ENCODE measurements around the gene GPSM1.
"Not testable (repeated sequence)": the region's sequence is repeated elsewhere in the genome, so short reads cannot be mapped to it uniquely, and the experiment has no call there.

GPSM1 gene

DNA sequence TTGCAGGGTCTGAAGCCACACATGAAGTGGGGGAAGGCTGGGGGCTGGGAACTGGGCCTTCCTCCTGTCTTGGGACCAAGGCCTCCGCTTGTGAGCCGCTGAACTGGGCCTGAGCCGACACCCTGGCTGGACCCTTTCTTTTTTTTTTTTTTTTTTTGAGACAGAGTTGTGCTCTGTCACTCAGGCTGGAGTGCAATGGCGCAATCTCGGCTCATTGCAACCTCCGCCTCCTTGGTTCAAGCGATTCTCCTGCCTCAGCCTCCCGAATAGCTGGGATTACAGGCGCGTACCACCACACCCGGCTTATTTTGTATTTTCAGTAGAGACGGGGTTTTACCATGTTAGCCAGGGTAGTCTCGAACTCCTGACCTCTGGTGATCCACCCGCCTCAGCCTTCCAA lies 8.1 kb upstream of the GPSM1 start:
- not testable (repeated sequence) for H3K36me3 ChIP-seq (ENCODE audit: control insufficient read depth, insufficient read depth, low read length); H3K9me3 ChIP-seq (ENCODE audit: control insufficient read depth, low read length); H3K4me3 ChIP-seq (ENCODE audit: insufficient read depth, low read depth, low read length); H3K27me3 ChIP-seq (ENCODE audit: control insufficient read depth, insufficient read depth, low read length, poor library complexity, severe bottlenecking); H3K4me1 ChIP-seq (ENCODE audit: control insufficient read depth, insufficient read depth, low read length); H3K27ac ChIP-seq (ENCODE audit: insufficient read depth, low read depth, low read length, poor library complexity, severe bottlenecking)
- WGBS, 2 experiments, result 94 to 95% methylated on average over 14 of the region's 14 CpGs

DNA sequence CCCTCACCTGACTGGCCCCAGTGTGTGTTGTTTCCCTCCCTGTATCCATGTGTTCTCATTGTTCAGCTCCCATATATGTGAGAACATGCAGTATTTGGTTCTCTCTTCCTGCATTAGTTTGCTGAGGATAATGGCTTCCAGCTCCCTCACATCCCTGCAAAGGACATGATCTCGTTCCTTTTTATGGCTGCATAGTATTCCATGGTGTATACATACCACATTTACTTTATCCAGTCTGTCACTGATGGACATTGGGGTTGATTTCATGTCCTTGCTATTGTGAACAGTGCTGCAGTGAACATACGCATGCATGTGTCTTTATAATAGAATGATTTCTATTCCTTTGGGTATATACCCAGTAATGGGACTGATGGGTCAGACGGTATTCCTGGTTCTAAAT lies 7.4 kb upstream of the GPSM1 start:
- WGBS, 2 experiments, result 87 to 93% methylated on average over 3 of the region's 3 CpGs
- not testable (repeated sequence) for H3K9me3 ChIP-seq (ENCODE audit: control insufficient read depth, low read length); H3K4me3 ChIP-seq (ENCODE audit: insufficient read depth, low read depth, low read length)

DNA sequence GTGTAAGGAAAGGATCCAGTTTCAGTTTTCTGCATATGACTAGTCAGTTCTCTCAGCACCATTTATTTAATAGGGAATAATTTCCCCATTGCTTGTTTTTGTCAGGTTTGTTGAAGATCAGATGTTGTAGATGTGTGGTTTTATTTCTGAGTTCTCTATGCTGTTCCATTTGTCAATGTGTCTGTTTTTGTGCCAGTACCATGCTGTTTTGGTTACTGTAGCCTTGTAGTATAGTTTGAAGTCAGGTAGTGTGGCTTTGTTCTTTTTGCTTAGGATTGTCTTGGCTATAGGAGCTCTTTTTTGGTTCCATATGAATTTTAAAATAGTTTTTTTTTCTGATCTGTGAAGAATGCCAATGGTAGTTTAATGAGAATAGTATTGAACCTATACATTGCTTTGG lies 6.4 kb upstream of the GPSM1 start:
- H3K4me3 ChIP-seq (ENCODE audit: insufficient read depth, low read depth, low read length); H3K27ac ChIP-seq (ENCODE audit: insufficient read depth, low read depth, low read length, poor library complexity, severe bottlenecking); H3K9me3 ChIP-seq (ENCODE audit: control insufficient read depth, low read length); H3K4me1 ChIP-seq (ENCODE audit: control insufficient read depth, insufficient read depth, low read length); H3K36me3 ChIP-seq (ENCODE audit: control insufficient read depth, insufficient read depth, low read length); H3K27me3 ChIP-seq (ENCODE audit: control insufficient read depth, insufficient read depth, low read length, poor library complexity, severe bottlenecking): not testable (repeated sequence)

More for the DNA sequence above, 7.4 kb upstream of the GPSM1 start:
- not testable (repeated sequence) for H3K27me3 ChIP-seq (ENCODE audit: control insufficient read depth, insufficient read depth, low read length, poor library complexity, severe bottlenecking); H3K4me1 ChIP-seq (ENCODE audit: control insufficient read depth, insufficient read depth, low read length); H3K36me3 ChIP-seq (ENCODE audit: control insufficient read depth, insufficient read depth, low read length); H3K27ac ChIP-seq (ENCODE audit: insufficient read depth, low read depth, low read length, poor library complexity, severe bottlenecking)

DNA sequence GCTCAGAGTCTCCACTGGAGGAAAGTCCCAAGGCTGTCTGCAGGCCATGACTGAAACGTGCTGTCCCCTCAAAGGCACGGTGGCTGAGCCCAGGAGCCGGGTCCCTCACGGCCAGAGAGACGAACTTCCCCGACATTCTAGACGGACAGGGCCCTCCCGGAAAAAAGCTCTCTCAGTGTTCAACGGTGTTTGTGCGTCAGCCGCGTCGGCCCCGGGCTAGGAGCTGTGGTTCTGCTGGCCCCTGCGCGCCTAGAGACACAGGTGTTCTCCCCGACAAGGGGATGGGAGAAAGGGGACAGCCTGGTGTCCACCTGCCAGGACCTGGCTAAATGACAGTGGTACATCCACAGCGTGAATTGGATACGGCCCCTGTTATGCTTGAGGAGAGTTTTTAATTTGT lies 5.8 kb upstream of the GPSM1 start:
- Histone ChIP-seq H3K4me3 (ENCODE audit: insufficient read depth, low read depth, low read length) (no peak overlapping the region), H3K4me1 (ENCODE audit: control insufficient read depth, insufficient read depth, low read length) (peaks cover 13% of the 10 kb centered on the region), H3K9me3 (ENCODE audit: control insufficient read depth, low read length) (no peaks in the 10 kb centered on the region), H3K27me3 (ENCODE audit: control insufficient read depth, insufficient read depth, low read length, poor library complexity, severe bottlenecking) (no peaks in the 10 kb centered on the region), H3K36me3 (ENCODE audit: control insufficient read depth, insufficient read depth, low read length) (no peaks in the 10 kb centered on the region), H3K27ac (ENCODE audit: insufficient read depth, low read depth, low read length, poor library complexity, severe bottlenecking) (no peak overlapping the region)
- WGBS, 2 experiments, result 91 to 92% methylated on average over 19 of the region's 19 CpGs

DNA sequence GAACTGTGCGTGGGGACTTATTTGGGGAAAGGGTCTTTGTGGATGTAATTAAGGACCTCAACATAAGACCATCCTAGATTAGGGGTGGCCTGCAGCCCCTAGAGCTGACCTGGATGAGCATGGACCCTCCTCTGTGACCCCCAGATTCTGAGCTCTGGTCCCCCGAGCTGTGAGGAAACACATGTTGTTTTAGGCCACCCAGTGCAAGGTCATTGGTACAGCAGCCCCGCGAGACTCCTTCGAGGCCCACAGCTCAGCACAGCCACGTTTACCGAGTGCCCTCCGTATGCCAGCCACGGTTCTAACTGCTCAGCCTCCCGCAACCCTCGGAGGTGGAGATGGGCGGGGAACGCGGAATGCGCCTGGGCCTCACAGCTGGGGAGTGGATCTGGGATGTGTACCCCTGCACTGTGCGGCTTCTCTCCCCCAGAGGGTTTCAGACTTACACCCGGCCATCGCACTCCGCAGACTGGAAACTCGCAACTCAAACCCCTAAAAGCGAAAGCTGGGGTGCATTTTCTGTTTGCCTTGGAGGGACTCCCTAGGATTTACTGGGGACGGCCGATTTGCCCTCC lies 4.5 kb upstream of the GPSM1 start:
- Histone ChIP-seq H3K9me3 (ENCODE audit: control insufficient read depth, low read length) (no peaks in the 10 kb centered on the region), H3K4me3 (ENCODE audit: insufficient read depth, low read depth, low read length) (no peak overlapping the region), H3K27me3 (ENCODE audit: control insufficient read depth, insufficient read depth, low read length, poor library complexity, severe bottlenecking) (no peaks in the 10 kb centered on the region), H3K4me1 (ENCODE audit: control insufficient read depth, insufficient read depth, low read length) (peaks cover 19% of the 10 kb centered on the region), H3K27ac (ENCODE audit: insufficient read depth, low read depth, low read length, poor library complexity, severe bottlenecking) (no peak overlapping the region), H3K36me3 (ENCODE audit: control insufficient read depth, insufficient read depth, low read length) (no peaks in the 10 kb centered on the region)
- WGBS, 2 experiments, result 89 to 90% methylated on average over 23 of the region's 23 CpGs

DNA sequence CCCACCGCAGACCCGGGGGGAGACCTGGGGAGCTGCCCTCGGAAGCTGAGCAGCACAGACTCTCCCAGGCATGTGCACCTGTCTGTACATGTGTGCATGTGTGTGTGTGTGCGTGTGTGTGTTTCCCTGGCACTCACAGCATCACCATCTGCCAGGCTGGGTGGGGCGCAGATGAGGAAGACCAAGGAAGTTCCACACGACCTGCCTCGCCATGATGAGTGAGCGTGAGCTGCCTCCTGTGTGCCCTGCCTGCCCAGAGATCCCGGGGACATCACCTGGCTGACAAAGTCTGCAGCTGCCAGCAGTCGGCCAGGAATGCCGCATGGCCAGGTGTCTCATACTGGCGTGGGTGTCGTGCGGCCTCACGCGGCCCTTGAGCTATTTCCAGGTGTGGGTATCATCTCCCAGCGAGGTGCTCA lies 4.0 kb upstream of the GPSM1 start:
- Histone ChIP-seq H3K27ac (ENCODE audit: insufficient read depth, low read depth, low read length, poor library complexity, severe bottlenecking) (no peak overlapping the region), H3K27me3 (ENCODE audit: control insufficient read depth, insufficient read depth, low read length, poor library complexity, severe bottlenecking) (no peaks in the 10 kb centered on the region), H3K9me3 (ENCODE audit: control insufficient read depth, low read length) (no peaks in the 10 kb centered on the region), H3K4me3 (ENCODE audit: insufficient read depth, low read depth, low read length) (no peak overlapping the region), H3K36me3 (ENCODE audit: control insufficient read depth, insufficient read depth, low read length) (no peaks in the 10 kb centered on the region), H3K4me1 (ENCODE audit: control insufficient read depth, insufficient read depth, low read length) (peaks cover 24% of the 10 kb centered on the region)
- WGBS, 2 experiments, result 94 to 95% methylated on average over 17 of the region's 17 CpGs

DNA sequence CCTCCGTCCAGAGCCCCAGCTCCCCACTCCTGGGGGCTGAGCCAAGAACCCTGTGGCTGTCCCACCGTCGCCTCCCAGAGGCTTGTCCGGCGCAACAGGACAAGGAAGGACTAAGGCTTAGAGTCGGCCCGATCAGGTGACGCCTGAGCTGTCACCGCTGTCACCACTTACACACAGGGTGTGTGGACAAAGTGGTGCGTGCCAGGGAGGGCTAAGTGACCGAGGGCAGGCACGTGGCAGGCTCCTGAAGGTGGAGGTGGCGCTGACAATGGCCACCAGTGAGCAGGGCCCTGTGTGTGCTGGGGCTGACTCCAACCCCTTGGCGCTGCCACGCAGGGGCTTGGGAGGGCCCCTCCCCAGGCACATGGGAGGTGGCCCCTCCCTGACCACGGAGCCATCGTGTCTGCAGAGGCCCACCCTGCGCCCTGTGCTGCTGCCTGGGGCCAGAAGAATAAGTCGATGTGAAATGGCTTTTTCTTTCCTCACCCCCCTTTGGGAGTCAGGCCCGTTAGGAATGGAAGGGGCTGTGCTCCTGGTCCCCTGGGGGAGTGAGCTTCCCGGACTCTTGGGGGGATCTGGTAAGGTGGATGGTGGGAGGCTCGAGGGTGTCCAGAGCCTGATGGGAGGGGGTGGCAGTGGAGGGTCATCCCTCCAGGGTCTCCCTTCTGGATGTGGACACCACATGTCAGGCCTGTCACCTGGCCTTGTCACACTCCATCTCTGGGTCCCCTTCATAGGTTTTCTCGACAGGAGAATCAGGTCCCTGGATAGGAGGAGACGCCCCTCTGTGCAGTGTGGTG lies 2.6 kb upstream of the GPSM1 start:
- Histone ChIP-seq H3K27ac (ENCODE audit: insufficient read depth, low read depth, low read length, poor library complexity, severe bottlenecking) (no peak overlapping the region), H3K36me3 (ENCODE audit: control insufficient read depth, insufficient read depth, low read length) (no peaks in the 10 kb centered on the region), H3K9me3 (ENCODE audit: control insufficient read depth, low read length) (no peaks in the 10 kb centered on the region), H3K4me3 (ENCODE audit: insufficient read depth, low read depth, low read length) (no peak overlapping the region), H3K27me3 (ENCODE audit: control insufficient read depth, insufficient read depth, low read length, poor library complexity, severe bottlenecking) (no peaks in the 10 kb centered on the region), H3K4me1 (ENCODE audit: control insufficient read depth, insufficient read depth, low read length) (peaks cover 38% of the 10 kb centered on the region)
- 83% methylated on average over 24 of the region's 24 CpGs for WGBS, 2 experiments

DNA sequence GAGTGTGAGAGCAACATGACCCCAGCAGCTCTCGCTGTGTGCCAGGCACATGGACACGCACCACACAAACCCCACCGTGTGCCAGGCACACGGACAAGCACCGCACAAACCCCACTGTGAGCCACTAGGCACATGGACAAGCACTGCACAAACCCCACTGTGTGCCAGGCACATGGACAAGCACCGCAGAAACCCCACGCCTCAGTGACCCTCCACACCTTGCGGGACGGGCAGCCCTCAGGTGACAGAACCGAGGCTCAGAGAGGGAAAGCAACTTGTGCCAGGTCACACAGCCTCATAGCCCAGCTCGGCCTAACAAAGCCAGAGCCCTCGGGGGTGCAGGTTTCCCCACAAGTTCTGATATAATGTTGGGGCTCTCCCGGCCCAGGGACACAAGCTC lies 2.0 kb upstream of the GPSM1 start:
- WGBS, 2 experiments, result 94 to 96% methylated on average over 13 of the region's 13 CpGs
- H3K4me3 ChIP-seq (ENCODE audit: insufficient read depth, low read depth, low read length), result no peak overlapping the region
- no peak overlapping the region for H3K27ac ChIP-seq (ENCODE audit: insufficient read depth, low read depth, low read length, poor library complexity, severe bottlenecking)
- H3K4me1 ChIP-seq (ENCODE audit: control insufficient read depth, insufficient read depth, low read length), result peaks cover 43% of the 10 kb centered on the region
- no peaks in the 10 kb centered on the region for H3K36me3 ChIP-seq (ENCODE audit: control insufficient read depth, insufficient read depth, low read length)
- H3K27me3 ChIP-seq (ENCODE audit: control insufficient read depth, insufficient read depth, low read length, poor library complexity, severe bottlenecking), result no peaks in the 10 kb centered on the region
- H3K9me3 ChIP-seq (ENCODE audit: control insufficient read depth, low read length), result no peaks in the 10 kb centered on the region

DNA sequence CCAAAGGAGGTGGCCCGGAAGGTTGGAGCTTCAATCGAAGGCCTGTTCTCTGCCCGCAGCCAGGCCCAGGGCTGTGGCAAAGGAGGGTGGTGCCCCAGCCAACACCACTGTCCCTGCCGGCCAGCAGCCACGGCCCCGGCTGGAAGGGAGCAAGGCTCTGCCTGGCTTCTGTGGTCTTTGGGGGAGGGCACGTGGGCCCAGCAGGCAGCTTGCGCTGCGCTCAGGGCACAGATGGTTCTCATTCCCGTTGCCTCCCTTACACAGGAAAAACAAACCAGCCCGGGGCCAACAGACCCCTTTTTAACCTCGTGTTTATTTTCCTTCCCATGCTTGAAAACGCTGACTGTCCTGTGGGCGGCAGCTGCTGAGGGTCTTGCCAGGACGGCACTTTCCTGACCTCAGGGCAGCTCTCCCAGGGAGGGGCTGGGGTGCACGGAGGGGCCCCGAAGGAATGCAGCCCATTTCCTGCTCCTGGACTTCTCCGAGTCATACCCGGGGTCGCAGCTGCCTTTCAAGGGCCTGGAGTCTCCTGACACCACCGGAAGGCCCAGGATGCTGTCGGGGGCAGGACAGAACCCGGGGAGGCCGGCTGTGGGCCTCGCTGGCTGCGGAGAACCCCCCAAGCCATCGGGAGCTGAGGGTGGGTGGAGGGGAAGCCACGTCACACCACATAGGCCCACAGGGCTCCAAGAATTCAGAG lies 1.1 kb upstream of the GPSM1 start:
- no peaks in the 10 kb centered on the region for H3K9me3 ChIP-seq (ENCODE audit: control insufficient read depth, low read length)
- H3K36me3 ChIP-seq (ENCODE audit: control insufficient read depth, insufficient read depth, low read length), result no peaks in the 10 kb centered on the region
- H3K27me3 ChIP-seq (ENCODE audit: control insufficient read depth, insufficient read depth, low read length, poor library complexity, severe bottlenecking), result no peaks in the 10 kb centered on the region
- peak overlapping the region; percentile 64 for H3K27ac ChIP-seq (ENCODE audit: insufficient read depth, low read depth, low read length, poor library complexity, severe bottlenecking)
- WGBS, 2 experiments, result 50 to 57% methylated on average over 28 of the region's 28 CpGs
- peaks cover 43% of the 10 kb centered on the region for H3K4me1 ChIP-seq (ENCODE audit: control insufficient read depth, insufficient read depth, low read length)
- no peak overlapping the region for H3K4me3 ChIP-seq (ENCODE audit: insufficient read depth, low read depth, low read length)

DNA sequence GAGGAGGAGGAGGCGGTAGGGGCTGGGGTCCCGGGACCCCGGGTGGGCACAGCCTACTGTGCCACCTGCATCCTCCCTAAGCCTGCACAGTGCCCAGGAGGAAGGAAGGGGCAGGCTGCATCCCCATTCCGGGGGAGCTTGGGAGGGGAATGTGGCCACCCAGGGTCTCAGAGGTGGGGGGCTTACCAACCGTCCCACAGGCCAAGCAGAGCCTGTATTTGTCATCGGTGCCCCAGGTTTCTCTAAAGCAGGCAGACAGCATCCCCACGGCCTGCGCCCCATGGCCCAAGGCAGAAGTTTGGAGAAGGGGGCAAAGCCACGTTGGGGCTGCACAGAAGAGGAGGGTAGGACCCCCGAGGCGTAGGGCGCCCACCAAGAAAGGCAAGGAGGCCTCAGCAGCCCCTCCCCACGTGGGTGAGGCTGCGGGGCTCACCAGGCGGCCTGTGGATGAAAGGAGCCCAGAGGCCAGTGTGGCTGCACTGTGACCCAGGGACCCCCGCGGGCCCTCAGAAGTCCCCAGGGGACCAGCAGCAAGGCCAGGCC lies 507 bp upstream of the GPSM1 start:
- H3K4me1 ChIP-seq (ENCODE audit: control insufficient read depth, insufficient read depth, low read length), result peaks cover 43% of the 10 kb centered on the region
- WGBS, 2 experiments, result 54 to 59% methylated on average over 17 of the region's 17 CpGs
- H3K9me3 ChIP-seq (ENCODE audit: control insufficient read depth, low read length), result no peaks in the 10 kb centered on the region
- peak overlapping the region; percentile 53 for H3K4me3 ChIP-seq (ENCODE audit: insufficient read depth, low read depth, low read length)
- no peaks in the 10 kb centered on the region for H3K36me3 ChIP-seq (ENCODE audit: control insufficient read depth, insufficient read depth, low read length)
- H3K27ac ChIP-seq (ENCODE audit: insufficient read depth, low read depth, low read length, poor library complexity, severe bottlenecking), result peak overlapping the region; percentile 64
- H3K27me3 ChIP-seq (ENCODE audit: control insufficient read depth, insufficient read depth, low read length, poor library complexity, severe bottlenecking), result no peaks in the 10 kb centered on the region

Measured in ectodermal cell (in vitro differentiated cells).